BLaER1 (cell line): ENCODE measurements around the gene FGD3.
A peak's percentile ranks its signal among the peaks of the same experiment; 100 is the strongest.

ENCODE experiments used
- H3K27ac ChIP-seq: shearing (Covaris generic); formaldehyde crosslinking; 2 replicates; pipeline ENCODE4 v1.8.1; 2022
- H3K27me3 ChIP-seq: shearing (Covaris generic); formaldehyde crosslinking; 2 replicates; pipeline ENCODE4 v1.8.1; 2022
- H3K36me3 ChIP-seq: shearing (Covaris generic); formaldehyde crosslinking; 2 replicates; pipeline ENCODE4 v1.8.1; 2022
- H3K4me1 ChIP-seq: shearing (Covaris generic); formaldehyde crosslinking; 2 replicates; pipeline ENCODE4 v1.8.1; 2022
- H3K4me2 ChIP-seq: shearing (Covaris generic); formaldehyde crosslinking; 2 replicates; pipeline ENCODE4 v1.8.1; 2022
- H3K4me3 ChIP-seq: shearing (Covaris generic); formaldehyde crosslinking; 2 replicates; pipeline ENCODE4 v1.8.1; 2022
- H3K9ac ChIP-seq: shearing (Covaris generic); formaldehyde crosslinking; 2 replicates; pipeline ENCODE4 v1.8.1; 2022
- H3K9me3 ChIP-seq: shearing (Covaris generic); formaldehyde crosslinking; 2 replicates; pipeline ENCODE4 v1.8.1; 2022
- H4K20me1 ChIP-seq: shearing (Covaris generic); formaldehyde crosslinking; 2 replicates; pipeline ENCODE4 v1.8.1; 2022
- Cebpa-rat ChIP-seq: shearing (Covaris generic); IDR thresholded peaks from 2 replicates; pipeline ENCODE4 v1.8.1; 2022

FGD3 gene

GRCh38 chr9:93023521-93023815 is 76.1 kb downstream of the FGD3 start:
- H3K36me3 ChIP-seq, result peaks cover 88% of the 10 kb centered on the region
- peaks cover 79% of the 10 kb centered on the region for H3K4me1 ChIP-seq
- H3K27ac ChIP-seq, result peak overlapping the region; percentile 59; the same call in 1 of the 2 replicates
- no peak overlapping the region for H3K4me3 ChIP-seq
- no peaks in the 10 kb centered on the region for H3K9me3 ChIP-seq
- H4K20me1 ChIP-seq, result peaks cover 8% of the 10 kb centered on the region; the same call in 1 of the 2 replicates
- H3K9ac ChIP-seq, result 0 out of 2 replicates have a peak overlapping the region, but pooled peaks have one; percentile 24
- no peak for TF ChIP-seq Cebpa-rat
- H3K4me2 ChIP-seq, result peak overlapping the region; percentile 53
- no peaks in the 10 kb centered on the region for H3K27me3 ChIP-seq

DNA sequence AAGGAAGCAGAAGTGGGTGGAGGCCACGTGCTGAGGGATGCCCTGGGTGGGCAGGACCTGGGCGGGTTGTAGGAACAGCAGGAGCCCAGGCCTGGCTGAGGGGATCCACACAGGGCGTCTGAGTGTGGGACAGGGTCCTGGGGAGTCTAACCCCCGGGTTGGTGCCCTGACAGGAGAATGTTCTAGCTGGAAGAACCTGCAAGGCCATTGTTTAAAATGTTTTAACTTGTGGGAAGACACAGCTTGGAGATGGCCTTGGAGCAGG is 77.3 kb downstream of the FGD3 start:
- Histone ChIP-seq H3K4me1 (peaks cover 91% of the 10 kb centered on the region), H3K27ac (peak overlapping the region; percentile 42; the same call in 1 of the 2 replicates), H4K20me1 (peaks cover 8% of the 10 kb centered on the region; the same call in 1 of the 2 replicates), H3K4me3 (no peak overlapping the region), H3K27me3 (no peaks in the 10 kb centered on the region), H3K9ac (no peak overlapping the region), H3K4me2 (0 out of 2 replicates have a peak overlapping the region, but pooled peaks have one; percentile 53), H3K36me3 (peaks cover 81% of the 10 kb centered on the region), H3K9me3 (no peaks in the 10 kb centered on the region)
- no peak for TF ChIP-seq Cebpa-rat

DNA sequence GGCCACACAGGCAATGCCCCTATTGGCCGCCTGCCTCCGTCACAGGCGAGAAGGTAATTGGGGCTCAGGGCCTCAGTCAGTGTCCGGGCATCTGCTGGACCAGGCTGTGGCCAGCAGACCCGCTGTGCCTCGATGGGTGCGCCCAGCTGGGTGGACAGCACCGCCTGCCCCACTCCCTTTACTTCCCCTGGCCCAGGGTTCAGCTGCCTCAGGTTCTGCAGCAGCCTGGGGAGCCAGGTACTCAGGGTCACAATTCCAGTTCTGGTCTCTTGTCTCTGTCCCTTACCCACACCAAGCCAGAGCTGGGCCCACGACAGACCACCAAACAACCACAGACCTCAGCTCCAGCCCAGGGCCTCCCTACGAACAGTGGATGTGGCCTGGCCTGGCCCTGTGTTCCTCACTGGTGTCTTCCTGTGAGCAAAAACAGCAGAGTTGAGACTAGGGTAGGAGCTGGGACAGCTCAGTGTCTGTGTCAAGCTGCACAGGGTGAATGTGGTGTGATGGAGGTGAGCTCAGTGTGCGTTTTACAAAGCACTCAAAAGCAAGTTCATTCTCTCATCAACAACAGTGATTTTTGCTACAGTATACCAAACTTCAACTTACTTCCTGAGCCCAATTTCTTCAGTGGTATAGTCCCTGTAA is 77.8 kb downstream of the FGD3 start:
- H3K9ac ChIP-seq, result peak overlapping the region; percentile 30; the same call in 1 of the 2 replicates
- H3K4me1 ChIP-seq, result peaks cover 93% of the 10 kb centered on the region
- peak overlapping the region; percentile 24; the same call in 1 of the 2 replicates for H3K4me2 ChIP-seq
- no peak for TF ChIP-seq Cebpa-rat
- no peaks in the 10 kb centered on the region for H3K9me3 ChIP-seq
- no peaks in the 10 kb centered on the region for H3K27me3 ChIP-seq
- H3K4me3 ChIP-seq, result no peak overlapping the region
- H3K36me3 ChIP-seq, result peaks cover 81% of the 10 kb centered on the region
- H4K20me1 ChIP-seq, result peaks cover 8% of the 10 kb centered on the region; the same call in 1 of the 2 replicates
- H3K27ac ChIP-seq, result peak overlapping the region; percentile 42; the same call in 1 of the 2 replicates

DNA sequence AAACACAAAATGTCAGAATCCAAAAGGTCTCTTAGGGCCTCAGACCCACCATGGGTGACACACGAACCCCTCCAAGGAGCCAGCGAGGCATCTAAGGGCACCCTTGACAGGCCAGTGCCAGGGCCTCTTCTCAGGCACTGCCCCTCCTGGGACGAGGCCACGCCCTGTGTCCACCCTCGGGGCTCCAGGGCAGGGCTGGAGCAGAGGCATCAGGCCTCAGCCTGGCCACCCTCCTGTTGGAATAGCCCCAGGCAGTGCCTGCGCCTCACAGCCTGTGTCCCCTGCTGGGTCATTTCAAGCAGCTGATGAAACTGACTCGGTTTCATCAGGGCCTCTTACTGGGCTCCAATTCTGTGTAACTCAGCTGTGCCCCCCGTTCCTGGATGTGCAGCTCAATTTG is 78.4 kb downstream of the FGD3 start:
- no peak overlapping the region for H3K4me3 ChIP-seq
- H3K9me3 ChIP-seq, result no peaks in the 10 kb centered on the region
- H3K9ac ChIP-seq, result no peak overlapping the region
- H4K20me1 ChIP-seq, result peaks cover 8% of the 10 kb centered on the region; the same call in 1 of the 2 replicates
- H3K27ac ChIP-seq, result peak overlapping the region; percentile 42; the same call in 1 of the 2 replicates
- no peak overlapping the region for H3K4me2 ChIP-seq
- TF ChIP-seq Cebpa-rat, result no peak
- peaks cover 92% of the 10 kb centered on the region for H3K4me1 ChIP-seq
- peaks cover 78% of the 10 kb centered on the region for H3K36me3 ChIP-seq
- no peaks in the 10 kb centered on the region for H3K27me3 ChIP-seq

GRCh38 chr9:93026640-93027039 is 79.3 kb downstream of the FGD3 start:
- H3K4me2 ChIP-seq, result peak overlapping the region; percentile 89
- peaks cover 78% of the 10 kb centered on the region for H3K36me3 ChIP-seq
- H3K27ac ChIP-seq, result peak overlapping the region; percentile 52; the same call in 1 of the 2 replicates
- H3K9me3 ChIP-seq, result no peaks in the 10 kb centered on the region
- peaks cover 95% of the 10 kb centered on the region for H3K4me1 ChIP-seq
- no peak overlapping the region for H3K4me3 ChIP-seq
- no peak for TF ChIP-seq Cebpa-rat
- H4K20me1 ChIP-seq, result peaks cover 8% of the 10 kb centered on the region; the same call in 1 of the 2 replicates
- H3K27me3 ChIP-seq, result no peaks in the 10 kb centered on the region
- H3K9ac ChIP-seq, result no peak overlapping the region

DNA sequence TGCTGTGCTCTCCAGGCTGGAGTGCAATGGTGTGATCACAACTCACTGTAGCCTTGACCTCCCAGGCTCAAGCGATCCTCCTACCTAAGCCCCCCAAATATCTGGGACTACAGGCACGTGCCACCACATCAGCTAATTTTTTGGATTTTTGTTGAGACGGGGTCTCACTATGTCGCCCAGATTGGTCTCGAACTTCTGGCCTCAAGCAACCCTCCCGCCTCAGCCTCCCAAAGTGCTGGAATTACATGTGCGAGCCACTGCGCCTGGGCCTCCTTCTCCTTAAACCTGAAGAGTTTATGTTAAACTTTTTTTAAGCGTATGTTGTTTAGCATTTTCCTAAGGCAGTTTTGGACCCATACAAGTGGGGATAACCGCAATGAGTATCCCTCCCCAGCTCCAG is 80.4 kb downstream of the FGD3 start:
- Histone ChIP-seq H3K4me3 (no peak overlapping the region), H3K9me3 (no peaks in the 10 kb centered on the region), H3K27ac (peak overlapping the region; percentile 52), H3K9ac (peak overlapping the region; percentile 40), H3K27me3 (no peaks in the 10 kb centered on the region), H3K4me1 (peaks cover 98% of the 10 kb centered on the region), H4K20me1 (peaks cover 8% of the 10 kb centered on the region; the same call in 1 of the 2 replicates), H3K4me2 (peak overlapping the region; percentile 89), H3K36me3 (peaks cover 69% of the 10 kb centered on the region)
- no peak for TF ChIP-seq Cebpa-rat

GRCh38 chr9:93028448-93029006 is 81.2 kb downstream of the FGD3 start:
- Histone ChIP-seq H3K27me3 (no peaks in the 10 kb centered on the region), H3K4me3 (0 out of 2 replicates have a peak overlapping the region, but pooled peaks have one; percentile 4), H3K9ac (peak overlapping the region; percentile 54; the same call in 1 of the 2 replicates), H3K36me3 (peaks cover 62% of the 10 kb centered on the region), H3K9me3 (no peaks in the 10 kb centered on the region), H3K4me2 (peak overlapping the region; percentile 89), H3K27ac (peak overlapping the region; percentile 52), H3K4me1 (peaks cover 98% of the 10 kb centered on the region), H4K20me1 (peaks cover under 1% of the 10 kb centered on the region; the same call in 1 of the 2 replicates)
- TF ChIP-seq Cebpa-rat, result no peak

DNA sequence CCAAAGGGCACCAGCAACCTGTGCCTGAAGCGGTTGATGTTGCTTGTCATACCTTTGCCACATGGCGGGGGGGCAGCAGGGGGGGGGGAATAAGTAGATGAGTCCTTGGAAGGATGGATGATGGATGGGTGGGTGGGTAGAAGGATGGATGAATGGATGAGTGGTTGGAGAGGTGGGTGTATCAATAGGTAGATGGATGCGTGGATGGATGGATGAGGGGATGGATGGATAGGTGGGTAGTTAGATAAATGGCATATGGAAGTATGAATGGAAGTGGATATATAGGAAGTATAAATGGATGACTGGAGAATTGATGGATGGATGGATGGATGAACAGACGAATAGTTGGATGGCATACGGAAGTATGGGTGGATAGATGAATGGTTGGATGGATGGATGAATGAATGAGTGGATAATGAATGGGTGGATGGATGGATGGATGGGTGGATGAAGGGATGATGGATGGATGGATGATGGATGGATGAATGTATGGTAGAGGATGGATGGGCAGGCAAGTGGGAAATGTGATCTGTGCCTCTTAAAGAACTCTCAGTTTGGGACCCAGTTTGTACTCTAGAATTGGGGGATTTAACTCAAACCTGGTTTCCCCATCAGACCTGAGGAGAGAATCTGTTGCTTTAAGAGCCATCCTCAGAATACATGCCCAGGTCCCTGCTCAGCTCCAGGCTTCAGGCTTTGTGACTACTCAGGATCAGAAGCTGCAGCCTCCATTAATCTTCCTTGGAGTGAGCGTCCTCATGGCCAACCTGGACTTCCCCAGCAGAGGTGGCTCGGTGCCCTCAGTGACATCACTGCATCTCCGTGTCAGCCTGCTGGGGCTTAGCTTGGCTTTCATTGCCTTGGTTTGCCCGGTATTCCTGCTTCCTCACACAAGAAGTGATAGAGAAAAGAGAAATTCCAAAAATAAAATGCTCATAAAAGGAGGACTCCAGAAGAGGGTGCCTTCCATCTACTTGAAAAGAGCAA is 83.6 kb downstream of the FGD3 start:
- Histone ChIP-seq H3K4me1 (peaks cover 98% of the 10 kb centered on the region), H3K9me3 (no peaks in the 10 kb centered on the region), H3K36me3 (peaks cover 56% of the 10 kb centered on the region), H3K4me2 (peak overlapping the region; percentile 92), H3K9ac (no peak overlapping the region), H3K27ac (peak overlapping the region; percentile 85; the same call in 1 of the 2 replicates), H4K20me1 (no peaks in the 10 kb centered on the region), H3K27me3 (no peaks in the 10 kb centered on the region), H3K4me3 (no peak overlapping the region)
- TF ChIP-seq Cebpa-rat, result no peak

DNA sequence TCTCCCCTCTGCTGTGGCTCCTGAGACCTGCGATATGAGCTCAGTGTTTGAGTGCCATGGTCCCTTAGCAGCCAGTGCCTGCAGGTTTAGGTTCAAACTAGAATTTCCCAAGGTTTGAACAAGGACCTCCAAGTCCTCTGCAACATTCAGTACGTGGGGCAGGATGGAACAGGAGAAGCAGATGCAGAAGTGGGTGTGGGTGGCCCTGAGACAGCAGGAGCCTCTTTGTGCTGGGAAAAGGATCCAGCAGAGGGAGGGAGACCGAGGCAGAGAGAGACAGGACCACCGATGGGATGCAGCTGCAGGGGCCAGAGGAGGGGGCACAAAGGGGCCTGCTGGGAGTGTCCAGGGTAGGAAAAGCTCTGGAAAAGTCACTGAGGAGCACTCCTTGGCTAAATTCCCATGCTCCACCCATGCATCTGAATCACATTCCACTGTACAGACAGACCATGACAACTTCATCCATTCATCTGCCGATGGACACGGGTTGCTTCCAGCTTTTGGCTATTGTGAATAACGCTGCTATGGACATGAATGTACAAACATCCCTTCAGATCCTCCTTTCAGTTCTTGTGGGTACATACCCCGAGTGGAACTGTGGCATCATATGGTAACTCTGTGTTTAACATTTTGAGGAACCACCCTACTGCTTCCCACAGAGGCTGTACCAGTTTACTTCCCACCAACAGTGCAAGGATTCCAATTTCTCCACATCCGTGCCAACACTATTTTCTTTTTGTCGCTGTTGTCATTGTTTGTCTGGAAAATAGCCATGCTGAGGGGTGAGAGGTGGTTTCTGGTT is 84.5 kb downstream of the FGD3 start:
- peak overlapping the region; percentile 85 for H3K27ac ChIP-seq
- H3K9ac ChIP-seq, result peak overlapping the region; percentile 71

More for the DNA sequence above, 84.5 kb downstream of the FGD3 start:
- peak overlapping the region; percentile 92 for H3K4me2 ChIP-seq
- no peaks in the 10 kb centered on the region for H3K27me3 ChIP-seq
- H3K9me3 ChIP-seq, result no peaks in the 10 kb centered on the region
- H3K4me3 ChIP-seq, result no peak overlapping the region
- TF ChIP-seq Cebpa-rat, result no peak
- peaks cover 99% of the 10 kb centered on the region for H3K4me1 ChIP-seq
- peaks cover 48% of the 10 kb centered on the region for H3K36me3 ChIP-seq
- no peaks in the 10 kb centered on the region for H4K20me1 ChIP-seq
